Loucy (cell line): ENCODE results near the gene ECT2.

Source experiments
- CTCF ChIP-seq: fragments of 200-600 bp; sonication (generic); conservative IDR thresholded peaks from 2 replicates; pipeline ENCODE4 v1.5.1; 2014; ENCODE audit warnings: mild to moderate bottlenecking, antibody characterized with exemption, low read length
- EZH2phosphoT487 ChIP-seq: fragments of 200-600 bp; IDR thresholded peaks from 2 replicates; pipeline ENCODE4 v1.6.1; 2018; ENCODE audit warnings: antibody characterized with exemption, mild to moderate bottlenecking, moderate library complexity, borderline replicate concordance

- TF ChIP-seq CTCF, result no peak
- TF ChIP-seq EZH2phosphoT487, result no peak
These were observed 2.6 kb downstream of the ECT2 start for GRCh38 chr3:172753125-172753524.
